ENCODE measurements around the gene PHOSPHO1.
"Not testable (repeated sequence)": the region's sequence is repeated elsewhere in the genome, so short reads cannot be mapped to it uniquely, and the experiment has no call there.

The PHOSPHO1 gene

GRCh38 chr17:49266233-49266632 is 35.6 kb upstream of the PHOSPHO1 start:
- no peak for TF ChIP-seq CTCF (conservative IDR thresholded peaks at IDR 0.05; ENCODE audit: low read depth, low read length)
- DNase-seq (ENCODE audit: low read depth) = no peak

GRCh38 chr17:49261540-49261939 is 31.0 kb upstream of the PHOSPHO1 start:
- not testable (repeated sequence) for H3K4me3 ChIP-seq (ENCODE audit: low read length); DNase-seq (ENCODE audit: low read depth)

More at GRCh38 chr17:49266233-49266632, 35.6 kb upstream of the PHOSPHO1 start:
- no peak overlapping the region for H3K4me3 ChIP-seq (ENCODE audit: low read length)

- H3K4me3 ChIP-seq (ENCODE audit: low read length) = peak overlapping the region; percentile 50
- peak; percentile 44 for DNase-seq (ENCODE audit: low read depth)
- TF ChIP-seq CTCF (conservative IDR thresholded peaks at IDR 0.05; ENCODE audit: low read depth, low read length) = no peak
These were observed 30.3 kb upstream of the PHOSPHO1 start for GRCh38 chr17:49260817-49261291.

- no peak for TF ChIP-seq CTCF (conservative IDR thresholded peaks at IDR 0.05; ENCODE audit: low read depth, low read length)
- peak overlapping the region; percentile 50 for H3K4me3 ChIP-seq (ENCODE audit: low read length)
- no peak for DNase-seq (ENCODE audit: low read depth)
These were observed 29.6 kb upstream of the PHOSPHO1 start for GRCh38 chr17:49260011-49260816.

GRCh38 chr17:49259663-49260010 is 29.1 kb upstream of the PHOSPHO1 start:
- no peak for TF ChIP-seq CTCF (conservative IDR thresholded peaks at IDR 0.05; ENCODE audit: low read depth, low read length)
- peak overlapping the region; percentile 50 for H3K4me3 ChIP-seq (ENCODE audit: low read length)
- no peak for DNase-seq (ENCODE audit: low read depth)

- TF ChIP-seq CTCF (conservative IDR thresholded peaks at IDR 0.05; ENCODE audit: low read depth, low read length) = no peak
- no peak for DNase-seq (ENCODE audit: low read depth)
- H3K4me3 ChIP-seq (ENCODE audit: low read length) = no peak overlapping the region
These were observed 27.8 kb upstream of the PHOSPHO1 start for GRCh38 chr17:49258394-49258793.

- no peak for TF ChIP-seq CTCF (conservative IDR thresholded peaks at IDR 0.05; ENCODE audit: low read depth, low read length)
- no peak overlapping the region for H3K4me3 ChIP-seq (ENCODE audit: low read length)
- no peak for DNase-seq (ENCODE audit: low read depth)
These were observed 24.5 kb upstream of the PHOSPHO1 start for GRCh38 chr17:49255125-49255524.
